Neural cell (in vitro differentiated cells): Measurements from ENCODE around the gene SLC1A1.

Experiments
- CTCF ChIP-seq: fragments of 450-650 bp; IDR thresholded peaks from 2 replicates; pipeline ENCODE4 v1.5.1; 2014; ENCODE audit warnings: antibody characterized with exemption, mild to moderate bottlenecking, moderate library complexity; ENCODE audit not compliant: poor library complexity, severe bottlenecking
- EP300 ChIP-seq: fragments of 450-650 bp; conservative IDR thresholded peaks from 2 replicates; pipeline ENCODE4 v1.6.1; 2014; ENCODE audit warnings: antibody characterized with exemption, mild to moderate bottlenecking, moderate library complexity; ENCODE audit not compliant: poor library complexity, severe bottlenecking
- EZH2 ChIP-seq: fragments of 200-600, 300-800 bp; shearing (Covaris generic), sonication (generic); IDR thresholded peaks from 2 replicates; pipeline ENCODE4 v1.6.1; 2014; ENCODE audit warnings: antibody characterized with exemption, low read length, borderline replicate concordance, mild to moderate bottlenecking; ENCODE audit not compliant: insufficient read depth, poor library complexity, severe bottlenecking
- MXI1 ChIP-seq: fragments of 450-650 bp; conservative IDR thresholded peaks from 2 replicates; pipeline ENCODE4 v1.6.1; 2014; ENCODE audit warnings: antibody characterized with exemption, mild to moderate bottlenecking; ENCODE audit not compliant: poor library complexity, severe bottlenecking
- POLR2AphosphoS5 ChIP-seq: IDR thresholded peaks from 2 replicates; pipeline ENCODE4 v1.6.1; 2012
- RAD21 ChIP-seq: fragments of 450-650 bp; conservative IDR thresholded peaks from 2 replicates; pipeline ENCODE4 v1.6.1; 2014; ENCODE audit warnings: antibody characterized with exemption, mild to moderate bottlenecking, moderate library complexity
- SMC3 ChIP-seq: fragments of 450-650 bp; conservative IDR thresholded peaks from 2 replicates; pipeline ENCODE4 v1.6.1; 2014; ENCODE audit warnings: antibody characterized with exemption, mild to moderate bottlenecking, moderate library complexity; ENCODE audit not compliant: poor library complexity
- TAF1 ChIP-seq: IDR thresholded peaks from 2 replicates; pipeline ENCODE4 v1.6.1; 2012; ENCODE audit warnings: low read depth

GRCh38 chr9:4553951-4554381 lies 63.7 kb downstream of the SLC1A1 start:
- TF ChIP-seq CTCF (no peak), POLR2AphosphoS5 (no peak), SMC3 (no peak), MXI1 (no peak), TAF1 (no peak), RAD21 (no peak), EP300 (no peak), EZH2 (no peak)
